ENCODE measurements around the gene POLH. TPM values are rescaled to one million over a fixed set of nuclear protein-coding genes. Genes with fewer than 3 reads are reported as not detected.
"Not testable (repeated sequence)": the region's sequence is repeated elsewhere in the genome, so short reads cannot be mapped to it uniquely, and the experiment has no call there.

POLH gene
- total RNA-seq, 1 experiment from 2014 or later: 8.2 TPM

GRCh38 chr6:43658161-43658560 lies 82.2 kb downstream of the POLH start:
- no peak overlapping the region for H2AFZ ChIP-seq (ENCODE audit: low read length)
- no peak for ATAC-seq
- no peak overlapping the region for H3K4me2 ChIP-seq (ENCODE audit: low read length)
- 0 out of 2 replicates have a peak, but pooled peaks cover 5% of the 10 kb centered on the region for H3K9me3 ChIP-seq (ENCODE audit: low read length)
- ChIA-PET POLR2A (ENCODE audit: unreplicated experiment) (no interaction called here), CTCF (no interaction called here)
- no peak overlapping the region for H3K9ac ChIP-seq (ENCODE audit: low read length)
- no peaks in the 10 kb centered on the region; the same call in 1 of the 2 replicates for H3K36me3 ChIP-seq (ENCODE audit: low read depth, low read length)
- no peak for DNase-seq
- no peaks in the 10 kb centered on the region for H3K27me3 ChIP-seq (ENCODE audit: low read length)
- no peak for TF ChIP-seq EZH2 (IDR thresholded peaks at IDR 0.05; ENCODE audit: low read length, unreplicated experiment)
- TF ChIP-seq CTCF (conservative IDR thresholded peaks at IDR 0.05; ENCODE audit: low read depth, low read length): no peak
- no peak for TF ChIP-seq EZH2phosphoT487 (IDR thresholded peaks at IDR 0.05; ENCODE audit: borderline replicate concordance, low read length)
- intact Hi-C loops (cut with micrococcal nuclease): no loop called here
- no peaks in the 10 kb centered on the region for H3K9me2 ChIP-seq (replicated peaks; ENCODE audit: low read length)
- H3K4me3 ChIP-seq (ENCODE audit: low read length): no peak overlapping the region
- H3K27ac ChIP-seq (ENCODE audit: low read length): no peak overlapping the region
- no TSS peak for BruUV-seq (replicated peaks)
- H3K4me1 ChIP-seq (ENCODE audit: insufficient read depth, low read length): no peaks in the 10 kb centered on the region
- no peaks in the 10 kb centered on the region for H3K79me2 ChIP-seq (ENCODE audit: low read length)
- no peaks in the 10 kb centered on the region for H3F3A ChIP-seq (ENCODE audit: low read length, unreplicated experiment)
- no peaks in the 10 kb centered on the region for H4K20me1 ChIP-seq (ENCODE audit: low read length)

- BruUV-seq (replicated peaks); H3K79me2 ChIP-seq (ENCODE audit: low read length); ATAC-seq; DNase-seq; H3K4me2 ChIP-seq (ENCODE audit: low read length); H3K9me3 ChIP-seq (ENCODE audit: low read length); H2AFZ ChIP-seq (ENCODE audit: low read length); H3K36me3 ChIP-seq (ENCODE audit: low read depth, low read length); H4K20me1 ChIP-seq (ENCODE audit: low read length); H3K9ac ChIP-seq (ENCODE audit: low read length); H3K27me3 ChIP-seq (ENCODE audit: low read length); H3K9me2 ChIP-seq (replicated peaks; ENCODE audit: low read length); H3K4me3 ChIP-seq (ENCODE audit: low read length); H3F3A ChIP-seq (ENCODE audit: low read length, unreplicated experiment); CTCF ChIA-PET; H3K27ac ChIP-seq (ENCODE audit: low read length); POLR2A ChIA-PET (ENCODE audit: unreplicated experiment): not testable (repeated sequence)
- intact Hi-C loops (cut with micrococcal nuclease): loop anchor here (10.0 kb wide), 1 partner anchor 62 kb away; no protein-coding TSS in a partner anchor
- peaks cover 16% of the 10 kb centered on the region for H3K4me1 ChIP-seq (ENCODE audit: insufficient read depth, low read length)
Observed at GRCh38 chr6:43662948-43663347, 87.0 kb downstream of the POLH start.

Other genes starting within 250 kb of the POLH start
- 8.2 and 8.9 TPM in 2 replicates for gene ZNF318, start 206.5 kb upstream of the POLH start, total RNA-seq (2014; rRNA removed)
- gene ABCC10, start 148.6 kb upstream of the POLH start, total RNA-seq (2014; rRNA removed): 23.1 and 40.5 TPM in 2 replicates
- gene DLK2, start 120.6 kb upstream of the POLH start, total RNA-seq (2014; rRNA removed): 1.4 and 4.4 TPM in 2 replicates
- gene TJAP1, start 98.6 kb upstream of the POLH start, total RNA-seq (2014; rRNA removed): 28.5 and 40.0 TPM in 2 replicates
- gene LRRC73, start 65.8 kb upstream of the POLH start, total RNA-seq (2014; rRNA removed): 0.22 and 0.75 TPM in 2 replicates
- gene YIPF3, start 59.3 kb upstream of the POLH start, total RNA-seq (2014; rRNA removed): 89.7 and 93.9 TPM in 2 replicates
- gene POLR1C, start 59.1 kb upstream of the POLH start, total RNA-seq (2014; rRNA removed): 61.4 and 69.7 TPM in 2 replicates
- 42.3 and 50.6 TPM in 2 replicates for gene XPO5, start 147 bp upstream of the POLH start, total RNA-seq (2014; rRNA removed)
- 38.1 and 47.6 TPM in 2 replicates for gene GTPBP2, start 53.1 kb downstream of the POLH start, total RNA-seq (2014; rRNA removed)
- gene MAD2L1BP, start 59.7 kb downstream of the POLH start, total RNA-seq (2014; rRNA removed): 25.1 and 40.9 TPM in 2 replicates
- gene RSPH9, start 68.9 kb downstream of the POLH start, total RNA-seq (2014; rRNA removed): not detected in 2 replicates
- 91.5 and 105 TPM in 2 replicates for gene MRPS18A, start 111.6 kb downstream of the POLH start, total RNA-seq (2014; rRNA removed)
- gene VEGFA, start 194.0 kb downstream of the POLH start, total RNA-seq (2014; rRNA removed): 146 and 190 TPM in 2 replicates